ENCODE measurements around the gene AMTN.

GRCh38 chr4:70581980-70582379, 63.6 kb downstream of the AMTN start:
- TF ChIP-seq ZNF777 (tag by site-specific recombination; IDR thresholded peaks at IDR 0.05; ENCODE audit: borderline replicate concordance) (no peak), MYNN (tag by site-specific recombination; IDR thresholded peaks at IDR 0.05; ENCODE audit: borderline replicate concordance) (no peak), ZNF747 (tag by site-specific recombination; IDR thresholded peaks at IDR 0.05) (no peak), CTCF (tag by site-specific recombination; IDR thresholded peaks at IDR 0.05) (no peak), ZNF311 (tag by site-specific recombination; IDR thresholded peaks at IDR 0.05; ENCODE audit: borderline replicate concordance) (no peak), TSHZ1 (tag by site-specific recombination; IDR thresholded peaks at IDR 0.05; ENCODE audit: borderline replicate concordance) (no peak), ZNF362 (tag by site-specific recombination; IDR thresholded peaks at IDR 0.05) (no peak), SALL2 (tag by site-specific recombination; IDR thresholded peaks at IDR 0.05; ENCODE audit: borderline replicate concordance) (no peak), SP2 (tag by site-specific recombination; IDR thresholded peaks at IDR 0.05) (no peak), REST (tag by site-specific recombination; IDR thresholded peaks at IDR 0.05) (no peak)
